Measurements from ENCODE around the gene ZC3H12D.

DNA sequence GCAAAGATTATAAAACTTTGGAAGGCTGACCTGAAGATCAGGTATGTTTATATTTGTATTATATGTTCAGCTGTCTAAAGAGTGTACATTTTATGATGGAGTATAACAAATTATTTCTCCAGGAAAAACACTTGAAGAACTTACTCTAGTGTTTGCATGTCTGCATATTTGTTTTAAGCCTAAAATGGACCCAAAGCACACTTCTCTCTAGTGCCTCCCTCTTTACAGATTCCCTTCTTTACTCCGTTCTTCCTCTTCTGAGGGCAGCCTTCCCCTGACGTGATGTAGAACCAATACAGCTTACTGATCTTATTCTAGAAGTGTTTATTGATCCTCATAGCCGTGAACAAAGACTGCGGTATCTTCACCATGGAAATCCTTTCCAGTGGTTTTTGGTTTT lies 70.8 kb downstream of the ZC3H12D start:
- TF ChIP-seq POLR2AphosphoS5 (IDR thresholded peaks at IDR 0.05; ENCODE audit: borderline replicate concordance, low read depth, low read length) = no peak
- no peak for TF ChIP-seq EZH2 (IDR thresholded peaks at IDR 0.05)
- no peak for TF ChIP-seq FOXP2 (optimal IDR thresholded peaks at IDR 0.05; ENCODE audit: control extremely low read depth, extremely low read length, insufficient read depth)
